HG03521 (cell line): Measurements from ENCODE around the gene PSORS1C1.

ENCODE experiments used
- ATAC-seq: cut with Tn5 transposase; IDR thresholded peaks from one replicate; pipeline ENCODE4 v1.9.1; 2021; ENCODE audit warnings: mild to moderate bottlenecking, moderate library complexity; ENCODE audit not compliant: unreplicated experiment

PSORS1C1 gene

DNA sequence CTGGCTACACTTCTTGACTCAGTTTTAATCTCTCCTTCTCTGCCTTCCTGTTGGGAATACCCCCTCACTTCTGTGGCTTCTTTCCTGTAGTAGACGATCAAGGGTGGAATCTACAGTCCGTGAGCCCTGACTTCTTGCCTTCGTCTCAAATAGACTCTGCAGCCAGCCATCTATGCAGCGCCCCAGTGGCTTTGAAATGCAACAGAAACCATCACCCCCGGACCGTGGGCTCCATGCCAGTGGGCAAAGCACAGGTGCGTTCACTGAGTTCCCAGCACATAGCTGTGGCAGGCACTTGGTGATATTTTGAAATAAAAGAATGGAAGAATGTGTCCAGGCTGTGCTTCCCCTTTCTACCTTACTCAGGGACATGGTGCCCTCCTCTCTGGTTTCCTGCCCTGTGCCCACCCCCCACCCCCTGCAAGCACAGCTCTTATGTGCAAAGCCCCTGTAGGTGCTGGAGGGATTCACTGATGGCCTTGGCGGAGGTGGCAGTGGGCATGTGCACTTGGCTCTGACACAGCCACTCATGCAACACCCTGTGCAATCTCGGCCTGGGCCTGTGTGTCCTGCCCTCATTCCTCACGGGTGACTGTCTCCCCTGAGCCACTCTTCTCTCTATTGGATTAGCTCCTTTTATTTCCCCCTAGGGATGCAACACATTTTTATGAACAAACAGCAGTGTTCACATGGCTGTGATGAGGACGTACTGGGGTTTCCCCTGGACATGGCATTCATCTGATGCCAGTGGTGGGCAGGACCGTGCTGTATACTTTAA, 11.2 kb downstream of the PSORS1C1 start:
- no peak for ATAC-seq

- ATAC-seq, result no peak
These were observed 12.0 kb downstream of the PSORS1C1 start for GRCh38 chr6:31126396-31127175.

DNA sequence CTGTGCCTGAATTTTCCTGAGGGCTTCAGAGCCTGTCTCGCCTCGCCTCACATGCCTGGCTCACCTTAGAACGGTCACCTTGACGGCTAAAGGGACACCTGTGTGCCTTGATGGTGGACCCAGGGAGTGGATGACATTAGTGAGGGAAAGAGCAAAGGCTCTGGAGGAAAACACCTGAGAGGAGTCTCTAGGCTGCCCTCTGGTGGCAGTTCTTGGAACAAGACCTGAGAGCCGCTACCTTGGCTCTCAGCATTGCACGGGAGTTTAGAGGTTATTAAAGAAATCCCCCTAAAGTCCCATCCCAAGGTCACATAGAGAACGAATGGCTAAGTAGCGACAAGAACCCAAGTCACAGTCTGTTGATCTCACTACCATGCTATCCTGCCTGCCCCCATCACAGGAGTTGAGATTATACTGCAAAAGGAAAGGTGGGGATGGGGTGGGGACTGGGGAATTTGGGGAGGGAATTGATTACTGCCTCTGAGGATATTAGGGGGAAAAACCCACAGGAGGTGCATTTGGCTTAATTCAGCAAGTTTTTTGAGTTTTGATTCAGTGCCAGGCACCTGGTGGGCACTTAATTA, 13.6 kb downstream of the PSORS1C1 start:
- ATAC-seq, result no peak

DNA sequence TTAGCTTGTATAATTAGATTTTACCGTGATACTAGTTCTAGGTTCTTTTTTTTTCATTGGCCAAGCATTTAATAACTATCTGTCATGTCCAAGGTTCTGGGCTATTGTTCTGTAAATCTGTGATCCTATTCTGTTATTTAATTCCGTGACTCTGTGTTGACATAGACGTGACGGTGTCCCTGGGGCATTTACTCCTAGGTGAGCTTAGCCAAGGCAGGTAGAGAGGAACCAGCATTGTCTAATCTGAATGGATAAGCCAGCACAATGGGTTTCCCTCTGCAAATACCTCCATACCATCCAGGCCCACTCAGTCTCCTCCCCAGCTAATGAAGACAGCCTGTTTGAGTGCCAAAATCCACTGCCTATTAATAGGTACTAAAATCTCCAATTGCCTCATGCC, 14.5 kb downstream of the PSORS1C1 start:
- ATAC-seq, result no peak

DNA sequence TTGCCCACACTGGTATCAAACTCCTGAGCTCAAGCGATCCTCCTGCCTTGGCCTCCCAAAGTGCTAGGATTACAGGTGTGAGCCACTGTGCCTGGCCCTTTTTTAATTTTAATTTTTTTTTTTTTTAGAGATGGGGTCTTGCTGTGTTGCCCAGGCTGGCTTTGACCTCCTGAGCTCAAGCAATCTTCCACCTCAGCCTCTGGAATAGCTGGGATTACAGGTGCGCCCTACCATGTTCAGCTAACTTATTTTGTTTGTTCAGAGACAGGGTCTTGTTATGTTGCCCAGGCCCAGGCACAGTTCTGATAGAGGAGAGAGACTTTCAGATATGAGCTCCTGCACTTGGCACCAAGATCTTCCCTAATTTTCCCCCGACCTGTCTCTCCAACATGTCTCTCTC, 16.2 kb downstream of the PSORS1C1 start:
- ATAC-seq, result no peak

DNA sequence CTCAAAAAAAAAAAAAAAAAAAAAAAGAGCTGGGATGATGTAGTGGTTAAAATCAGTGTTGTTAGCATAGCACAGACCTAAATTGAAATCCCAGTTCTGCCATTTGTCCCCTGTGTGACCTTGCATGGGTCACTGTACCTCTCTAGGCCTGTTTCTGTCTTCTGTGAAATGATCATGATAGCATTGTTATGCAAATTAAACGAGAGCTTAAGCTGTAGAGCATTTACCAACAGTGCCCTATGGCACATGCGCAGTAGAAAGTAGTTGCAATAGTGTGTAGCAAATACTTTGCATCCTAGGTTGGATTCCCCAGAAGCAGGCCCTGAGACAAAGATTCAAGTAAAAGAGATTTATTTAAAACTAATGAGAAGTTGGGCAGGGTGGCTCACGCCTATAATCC, 17.0 kb downstream of the PSORS1C1 start:
- ATAC-seq, result no peak

GRCh38 chr6:31132806-31133205, 18.2 kb downstream of the PSORS1C1 start:
- ATAC-seq, result no peak

- no peak for ATAC-seq
These were observed 21.1 kb downstream of the PSORS1C1 start for GRCh38 chr6:31135710-31136109.

- ATAC-seq, result no peak
These were observed 24.4 kb downstream of the PSORS1C1 start, which contains the start of gene PSORS1C2 for GRCh38 chr6:31138982-31139381. Gene PSORS1C2 (minus strand): TSS chr6:31139066. CDS start chr6:31139026, 40 bp downstream.

- no peak for ATAC-seq
These were observed 25.0 kb downstream of the PSORS1C1 start for GRCh38 chr6:31139599-31139998.

DNA sequence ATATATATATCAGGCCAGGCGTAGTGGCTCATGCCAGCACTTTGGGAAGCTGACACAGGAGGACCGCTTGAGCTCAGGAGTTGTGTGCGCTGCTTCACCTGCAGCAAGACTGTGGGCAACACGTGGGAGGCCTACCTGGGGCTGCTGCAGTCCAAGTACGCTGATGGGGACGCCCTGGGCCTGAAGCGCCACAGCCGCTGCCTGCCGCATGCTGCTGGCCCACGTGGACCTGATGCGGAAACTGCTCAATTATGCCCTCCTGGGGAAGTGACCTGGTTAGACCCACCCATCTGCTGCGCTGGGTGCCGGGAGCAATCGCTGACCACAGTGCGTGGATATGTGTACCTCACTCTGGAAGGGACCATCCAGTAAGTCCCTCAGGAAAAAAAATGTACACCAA, 26.0 kb downstream of the PSORS1C1 start:
- no peak for ATAC-seq

DNA sequence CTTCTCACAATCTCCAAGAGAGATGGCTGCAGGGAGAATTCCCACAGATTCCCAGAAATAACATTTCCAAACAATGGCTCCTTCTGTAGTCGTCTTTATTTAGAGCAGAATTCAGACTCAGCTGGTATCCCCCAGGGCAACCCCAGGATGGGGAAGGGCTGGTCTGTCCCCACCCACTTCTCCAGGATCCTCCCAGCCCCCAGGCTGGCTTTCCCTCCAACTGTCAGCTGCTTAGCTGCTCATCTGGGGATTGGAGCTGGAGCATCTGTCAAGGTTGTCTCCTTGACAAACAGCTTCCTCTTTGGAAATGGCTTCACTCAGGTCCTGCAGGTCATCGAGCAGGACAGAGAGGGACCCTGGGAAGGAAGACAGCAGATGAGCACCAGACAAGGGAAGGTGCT, 27.8 kb downstream of the PSORS1C1 start:
- no peak for ATAC-seq

- no peak for ATAC-seq
These were observed 28.5 kb downstream of the PSORS1C1 start for GRCh38 chr6:31143148-31143547.

DNA sequence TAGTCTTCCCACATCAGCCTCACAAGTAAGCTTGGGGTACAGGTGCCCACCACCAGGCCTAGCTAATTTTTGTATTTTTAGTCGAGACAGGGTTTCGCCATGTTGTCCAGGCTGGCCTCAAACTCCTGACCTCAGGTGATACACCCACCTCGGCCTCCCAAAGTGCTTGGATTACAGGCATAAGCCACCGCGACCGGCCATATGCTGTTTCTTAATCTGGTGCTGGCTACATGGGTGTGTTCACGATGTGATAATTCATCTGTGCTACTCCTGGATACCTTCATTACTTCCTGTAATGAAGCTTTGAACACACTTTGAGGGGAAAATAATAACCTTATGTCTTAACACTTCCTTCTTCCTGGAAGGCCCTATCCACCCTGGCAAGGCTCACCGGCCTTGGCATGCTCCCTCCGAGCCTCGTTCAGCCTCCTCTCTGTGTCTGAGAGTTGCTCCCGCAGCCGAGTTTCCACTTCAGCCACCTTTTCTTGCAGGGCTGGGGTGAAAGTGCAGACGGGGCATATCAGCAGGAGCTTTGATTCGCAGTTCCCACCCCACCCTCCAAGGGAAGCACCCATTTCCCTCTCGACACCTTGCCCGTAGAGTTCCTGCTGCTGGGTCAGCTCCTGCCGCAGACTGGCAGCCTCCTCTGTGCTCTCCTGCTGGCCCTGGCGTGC, 29.8 kb downstream of the PSORS1C1 start:
- no peak for ATAC-seq

GRCh38 chr6:31144970-31145340, 30.4 kb downstream of the PSORS1C1 start:
- ATAC-seq, result no peak

DNA sequence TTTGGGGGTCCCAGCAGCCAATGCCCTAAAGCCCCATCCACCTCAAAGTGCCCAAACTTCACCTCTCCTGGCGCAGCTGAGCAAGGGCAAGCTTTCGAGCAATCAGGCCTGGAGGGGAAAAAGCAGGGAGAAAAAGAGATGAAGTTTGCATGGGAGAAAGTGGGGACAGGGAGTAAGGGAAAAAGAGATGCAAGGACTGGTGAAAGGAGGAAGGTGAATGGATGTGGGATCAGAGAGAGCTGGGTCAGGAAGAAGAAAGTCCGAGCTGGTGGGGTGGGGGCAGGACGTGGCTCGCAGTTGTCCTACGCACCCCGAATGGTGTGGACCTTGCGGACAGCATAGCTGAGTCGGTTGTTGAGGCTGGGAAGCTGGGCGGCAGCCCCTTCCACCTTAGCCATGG, 30.8 kb downstream of the PSORS1C1 start:
- ATAC-seq, result no peak

DNA sequence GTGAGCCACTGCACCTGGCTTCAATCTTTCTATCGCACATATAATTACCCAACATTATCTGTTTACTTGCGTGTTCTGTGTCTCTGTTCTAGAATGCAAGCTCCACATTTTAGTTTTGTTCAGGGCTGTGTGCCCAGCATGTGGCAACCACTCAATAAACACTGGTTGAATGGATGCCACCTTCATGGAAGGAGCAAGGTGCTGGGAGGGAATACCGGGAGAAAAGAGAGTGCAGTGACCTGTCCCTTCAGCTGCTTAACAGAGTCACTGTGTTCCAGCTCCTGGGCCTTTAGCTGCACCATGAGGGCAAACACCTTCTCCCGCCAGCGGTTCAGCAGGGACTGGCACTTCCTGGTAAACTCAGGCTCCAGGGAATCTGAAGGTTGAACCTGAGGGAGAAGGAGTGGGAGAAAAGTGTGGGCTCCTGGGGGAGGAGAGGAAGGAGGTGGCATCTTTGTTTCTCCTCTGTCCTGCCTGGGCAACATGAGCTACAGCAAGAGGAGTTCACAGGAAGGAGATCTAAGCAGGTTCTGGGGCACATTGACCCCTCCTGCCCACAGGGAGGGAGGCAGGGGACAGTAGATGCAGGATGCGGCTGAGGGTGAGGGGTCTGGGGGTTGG, 35.3 kb downstream of the PSORS1C1 start:
- ATAC-seq, result no peak

GRCh38 chr6:31152781-31153180, 38.2 kb downstream of the PSORS1C1 start:
- no peak for ATAC-seq

DNA sequence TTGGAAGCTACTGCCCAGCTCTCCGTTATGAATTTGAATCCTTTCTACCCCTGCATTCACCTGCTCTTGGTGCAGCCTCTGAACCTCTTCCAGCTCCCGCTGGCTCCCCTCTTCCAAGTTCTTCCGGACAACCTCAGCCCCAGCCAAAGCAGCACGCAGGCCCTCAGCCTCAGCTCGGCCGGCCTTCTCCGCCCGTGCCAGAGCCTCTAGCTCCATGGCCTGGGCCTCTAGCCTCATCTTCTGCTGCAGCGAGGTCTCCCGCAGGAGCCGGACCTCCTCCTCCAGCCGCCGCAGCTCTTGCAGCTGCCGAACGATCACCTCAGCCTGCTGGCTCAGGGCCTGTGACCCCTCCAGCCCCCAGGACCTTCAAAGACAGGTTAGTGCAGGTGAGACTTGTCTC, 39.8 kb downstream of the PSORS1C1 start:
- no peak for ATAC-seq

DNA sequence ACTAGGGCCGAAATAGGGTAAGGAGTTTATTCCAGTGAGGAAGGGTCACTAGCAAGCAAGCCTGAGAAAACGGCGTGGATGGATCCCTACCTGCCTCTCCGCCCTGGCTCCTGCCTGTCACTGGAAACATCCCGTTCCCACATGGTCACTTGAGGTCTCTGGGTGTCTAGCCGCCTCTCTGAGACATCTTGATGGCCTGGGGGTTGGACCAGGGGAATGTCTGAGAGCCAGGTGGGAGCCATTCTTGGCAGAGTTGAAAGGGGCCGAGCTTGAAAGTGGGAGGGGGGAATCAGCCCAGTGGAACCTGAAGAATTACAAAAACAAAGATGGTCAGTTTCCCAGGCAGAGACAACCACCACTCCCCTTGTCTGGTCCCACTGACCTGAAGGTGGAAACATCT, 42.0 kb downstream of the PSORS1C1 start:
- no peak for ATAC-seq
